Measurements from ENCODE around the gene SYPL1.

- TF ChIP-seq, protein P1, sequence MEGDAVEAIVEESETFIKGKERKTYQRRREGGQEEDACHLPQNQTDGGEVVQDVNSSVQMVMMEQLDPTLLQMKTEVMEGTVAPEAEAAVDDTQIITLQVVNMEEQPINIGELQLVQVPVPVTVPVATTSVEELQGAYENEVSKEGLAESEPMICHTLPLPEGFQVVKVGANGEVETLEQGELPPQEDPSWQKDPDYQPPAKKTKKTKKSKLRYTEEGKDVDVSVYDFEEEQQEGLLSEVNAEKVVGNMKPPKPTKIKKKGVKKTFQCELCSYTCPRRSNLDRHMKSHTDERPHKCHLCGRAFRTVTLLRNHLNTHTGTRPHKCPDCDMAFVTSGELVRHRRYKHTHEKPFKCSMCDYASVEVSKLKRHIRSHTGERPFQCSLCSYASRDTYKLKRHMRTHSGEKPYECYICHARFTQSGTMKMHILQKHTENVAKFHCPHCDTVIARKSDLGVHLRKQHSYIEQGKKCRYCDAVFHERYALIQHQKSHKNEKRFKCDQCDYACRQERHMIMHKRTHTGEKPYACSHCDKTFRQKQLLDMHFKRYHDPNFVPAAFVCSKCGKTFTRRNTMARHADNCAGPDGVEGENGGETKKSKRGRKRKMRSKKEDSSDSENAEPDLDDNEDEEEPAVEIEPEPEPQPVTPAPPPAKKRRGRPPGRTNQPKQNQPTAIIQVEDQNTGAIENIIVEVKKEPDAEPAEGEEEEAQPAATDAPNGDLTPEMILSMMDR (IDR thresholded peaks at IDR 0.05), result no peak
- TF ChIP-seq EZH2 (IDR thresholded peaks at IDR 0.05; ENCODE audit: borderline replicate concordance, insufficient read depth, low read depth, low read length, poor library complexity, severe bottlenecking), result no peak
Measured at GRCh38 chr7:106068538-106068961, 43.6 kb downstream of the SYPL1 start.

Data from B cell (primary cell).